GM19238 (cell line): ENCODE measurements around the gene ZDHHC11.
"Not testable (repeated sequence)": the region's sequence is repeated elsewhere in the genome, so short reads cannot be mapped to it uniquely, and the experiment has no call there.

ENCODE experiments used
- DNase-seq: peaks from one replicate; pipeline ENCODE4 v3.0.0; 2011; ENCODE audit warnings: low spot score; ENCODE audit not compliant: insufficient read length

ZDHHC11 gene

DNA sequence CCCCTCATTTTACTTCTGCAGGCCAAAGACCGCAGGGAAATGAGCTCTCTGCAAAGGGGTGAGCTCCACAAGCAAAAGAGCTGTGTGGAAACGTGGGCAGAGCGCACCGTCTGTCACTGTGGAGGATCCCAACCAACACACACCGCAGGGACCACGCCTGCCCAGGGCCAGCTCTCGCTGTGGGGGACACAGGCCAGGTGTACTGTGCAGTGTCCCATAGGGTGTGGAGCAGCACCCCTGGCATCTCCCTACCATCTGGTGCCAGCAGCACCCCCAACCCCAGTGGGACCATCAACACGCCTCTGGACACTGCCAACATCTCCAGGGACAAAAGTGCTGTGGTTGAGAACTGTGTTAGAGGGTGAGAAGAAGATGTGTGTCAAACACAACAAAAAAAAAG lies 27.9 kb upstream of the ZDHHC11 start:
- not testable (repeated sequence) for DNase-seq

DNA sequence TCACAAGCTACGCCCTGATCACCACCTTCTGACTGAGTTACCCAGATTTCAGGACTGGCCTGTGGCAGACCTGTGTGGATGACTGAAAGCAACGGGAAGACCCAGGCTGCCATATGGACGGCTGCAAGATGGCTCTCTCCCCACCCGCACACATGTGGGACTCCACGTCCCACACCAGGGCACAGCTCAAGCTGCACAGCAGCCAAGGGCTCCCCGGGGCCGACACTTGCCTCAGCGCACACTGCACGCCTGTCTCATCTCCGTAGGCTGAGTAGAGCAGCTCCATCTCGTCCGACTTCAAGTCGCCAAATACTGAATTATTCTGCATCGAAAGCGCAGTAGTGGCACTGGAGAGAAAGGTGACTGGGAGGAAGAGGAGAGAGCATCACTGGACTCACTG lies 27.3 kb upstream of the ZDHHC11 start:
- DNase-seq, result no peak

- DNase-seq, result no peak
Observed at GRCh38 chr5:876398-877365, 25.9 kb upstream of the ZDHHC11 start.

GRCh38 chr5:875931-876330 lies 25.1 kb upstream of the ZDHHC11 start:
- DNase-seq, result no peak

GRCh38 chr5:873328-873727 lies 22.5 kb upstream of the ZDHHC11 start:
- no peak for DNase-seq

GRCh38 chr5:872301-872700 lies 21.5 kb upstream of the ZDHHC11 start:
- DNase-seq, result no peak

- no peak for DNase-seq
Observed at GRCh38 chr5:871596-872298, 21.0 kb upstream of the ZDHHC11 start.

GRCh38 chr5:870956-871355 lies 20.2 kb upstream of the ZDHHC11 start:
- no peak for DNase-seq

GRCh38 chr5:868428-869135 lies 17.8 kb upstream of the ZDHHC11 start:
- no peak for DNase-seq

GRCh38 chr5:867300-867870 lies 16.6 kb upstream of the ZDHHC11 start:
- no peak for DNase-seq

DNA sequence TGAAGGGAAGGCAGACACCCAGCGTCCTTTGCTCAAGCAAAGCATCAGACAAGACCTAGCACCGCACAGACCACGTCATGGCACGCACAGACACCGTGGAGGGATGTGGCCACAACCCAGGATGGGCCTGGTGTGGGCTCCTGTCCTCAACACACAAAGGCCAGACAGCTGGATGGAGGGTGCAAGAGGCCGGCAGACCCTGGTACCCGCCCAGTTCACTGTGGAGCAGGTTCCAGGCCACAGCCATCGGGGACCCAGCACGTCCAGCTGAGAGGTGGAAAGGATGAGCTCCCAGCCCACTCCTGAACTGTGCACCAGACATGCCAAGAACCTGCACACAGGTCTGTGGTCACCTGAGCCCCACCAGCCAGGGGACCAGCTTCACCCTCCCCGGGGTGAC lies 15.0 kb upstream of the ZDHHC11 start:
- no peak for DNase-seq

GRCh38 chr5:865168-865521 lies 14.4 kb upstream of the ZDHHC11 start:
- no peak for DNase-seq

GRCh38 chr5:864492-865167 lies 13.8 kb upstream of the ZDHHC11 start:
- DNase-seq, result no peak

- no peak for DNase-seq
Observed at GRCh38 chr5:863244-863805, 12.5 kb upstream of the ZDHHC11 start.

GRCh38 chr5:862367-863243 lies 11.8 kb upstream of the ZDHHC11 start:
- no peak for DNase-seq

- DNase-seq, result no peak
Observed at GRCh38 chr5:861442-862366, 10.9 kb upstream of the ZDHHC11 start.

DNA sequence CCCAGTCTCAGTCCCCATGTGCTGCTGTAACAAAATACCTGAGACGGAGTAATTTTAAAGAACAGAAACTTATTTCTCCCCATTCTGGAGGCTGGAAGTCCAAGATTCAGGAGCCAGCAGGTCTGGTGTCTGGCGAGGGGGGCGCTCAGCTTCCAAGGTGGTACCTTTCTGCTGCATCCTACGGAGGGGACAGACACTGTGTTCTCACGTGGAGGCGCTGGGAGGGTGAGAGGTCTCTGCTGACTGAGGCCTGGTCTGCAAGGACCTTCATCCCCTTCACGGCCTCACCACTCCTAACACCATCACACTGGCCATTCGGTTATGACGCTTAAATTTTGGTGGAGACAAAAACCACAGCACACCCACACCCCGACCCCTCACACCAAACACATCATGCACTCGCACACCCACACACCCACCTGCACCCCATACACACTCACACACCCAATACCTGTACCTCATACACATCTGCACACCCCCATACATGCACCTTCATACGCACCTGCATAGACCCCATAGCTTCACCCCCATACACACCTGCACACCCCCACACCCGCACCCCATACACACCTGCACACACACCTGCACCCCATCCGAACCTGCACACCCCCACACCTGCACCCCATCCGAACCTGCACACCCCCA lies 9.8 kb upstream of the ZDHHC11 start:
- no peak for DNase-seq

DNA sequence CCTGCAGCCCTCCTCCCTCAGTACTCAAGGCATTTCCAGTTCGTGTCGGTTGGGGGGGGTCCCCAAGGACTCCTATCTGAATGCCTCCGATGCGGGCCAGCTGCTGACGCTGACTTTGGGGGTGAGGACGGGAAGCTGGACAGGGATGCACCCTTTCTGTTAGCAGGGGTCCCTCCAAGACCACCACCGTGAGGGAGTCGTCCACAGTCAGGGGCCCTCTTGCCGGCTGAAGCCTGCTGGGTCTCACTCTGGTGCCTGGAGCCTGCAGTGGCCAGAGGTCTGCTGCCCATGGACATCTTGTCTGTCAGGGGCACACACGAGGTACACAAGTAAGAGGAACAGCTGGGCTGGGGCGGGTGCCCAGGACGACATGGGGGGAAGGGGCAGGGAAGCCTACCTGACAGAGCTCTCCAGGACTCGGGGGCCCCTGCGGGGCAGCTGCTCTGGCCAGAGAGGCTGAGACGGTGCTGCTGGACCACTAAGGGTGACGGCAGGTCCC lies 9.1 kb upstream of the ZDHHC11 start:
- no peak for DNase-seq
